Hepatocyte (in vitro differentiated cells): ENCODE data around the gene ARHGEF10L. TPM values are rescaled to one million over a fixed set of nuclear protein-coding genes. Genes with fewer than 3 reads are reported as not detected.

Experiments
- DNase-seq: peaks from one replicate; pipeline ENCODE4 v3.0.0-alpha.2; 2016; ENCODE audit warnings: low spot score
- H2AFZ ChIP-seq: fragments of 200-600 bp; sonication (generic); 2 replicates; pipeline ENCODE4 v1.6.0; 2016; ENCODE audit warnings: antibody characterized with exemption, mild to moderate bottlenecking
- H3K27ac ChIP-seq: fragments of 200-600 bp; sonication (generic); 2 replicates; pipeline ENCODE4 v1.5.1; 2016; ENCODE audit warnings: mild to moderate bottlenecking
- H3K27me3 ChIP-seq: fragments of 200-600 bp; sonication (generic); 2 replicates; pipeline ENCODE4 v1.6.1; 2016
- H3K36me3 ChIP-seq: fragments of 200-600 bp; sonication (generic); replicated peaks from 2 replicates; pipeline ENCODE4 v1.5.1; 2016; ENCODE audit warnings: low read depth; ENCODE audit not compliant: insufficient read depth
- H3K4me1 ChIP-seq: fragments of 200-600 bp; sonication (generic); 2 replicates; pipeline ENCODE4 v1.5.1; 2016; ENCODE audit warnings: mild to moderate bottlenecking, moderate library complexity; ENCODE audit not compliant: insufficient read depth
- H3K4me2 ChIP-seq: fragments of 200-600 bp; sonication (generic); 2 replicates; pipeline ENCODE4 v1.6.0; 2016
- H3K4me3 ChIP-seq: fragments of 200-600 bp; sonication (generic); 2 replicates; pipeline ENCODE4 v1.5.1; 2016; ENCODE audit warnings: mild to moderate bottlenecking
- H3K79me2 ChIP-seq: fragments of 200-600 bp; sonication (generic); 2 replicates; pipeline ENCODE4 v1.6.0; 2017; ENCODE audit warnings: mild to moderate bottlenecking
- H3K9me2 ChIP-seq: fragments of 200-600 bp; sonication (generic); replicated peaks from 2 replicates; pipeline ENCODE4 v1.6.0; 2017; ENCODE audit warnings: mild to moderate bottlenecking; ENCODE audit not compliant: insufficient read depth
- H3K9me3 ChIP-seq: fragments of 200-600 bp; sonication (generic); 2 replicates; pipeline ENCODE4 v1.5.1; 2016; ENCODE audit warnings: low read depth, mild to moderate bottlenecking
- H4K20me1 ChIP-seq: fragments of 200-600 bp; sonication (generic); 2 replicates; pipeline ENCODE4 v1.6.0; 2016; ENCODE audit warnings: mild to moderate bottlenecking; ENCODE audit not compliant: insufficient read depth, poor library complexity, severe bottlenecking
- CTCF ChIP-seq: fragments of 200-600 bp; sonication (generic); IDR thresholded peaks from 2 replicates; pipeline ENCODE4 v1.5.1; 2016; ENCODE audit warnings: antibody characterized with exemption, mild to moderate bottlenecking; ENCODE audit not compliant: poor library complexity
- EZH2 ChIP-seq: fragments of 200-600 bp; sonication (generic); IDR thresholded peaks from 2 replicates; pipeline ENCODE4 v1.6.1; 2016; ENCODE audit warnings: antibody characterized with exemption, mild to moderate bottlenecking, borderline replicate concordance
- EZH2phosphoT487 ChIP-seq: fragments of 200-600 bp; sonication (generic); IDR thresholded peaks from one replicate; pipeline ENCODE4 v1.6.1; 2018; ENCODE audit warnings: antibody characterized with exemption, mild to moderate bottlenecking, low read depth, moderate library complexity; ENCODE audit not compliant: unreplicated experiment, severe bottlenecking
- WGBS: methylation state at CpG from one replicate; pipeline ENCODE4 v1.1.6; 2016; ENCODE audit warnings: low lambda C conversion rate; ENCODE audit errors: missing lambda C conversion rate; 5-methylcytosine and 5-hydroxymethylcytosine counted together
- polyA plus RNA-seq: library from polyadenylated mRNA; unstranded; fragments of >200 nt; fragmentation: Nextera tagmentation; extraction: Ambion mirVana; gene quantifications from 2 replicates; pipeline ENCODE4 v1.2.1, GENCODE V29; 2016
- total RNA-seq: library from RNA; depleted of rRNA; stranded (reverse); fragments of >200 nt; gene quantifications from 2 replicates; pipeline ENCODE4 v1.2.3, GENCODE V29; 2014

ARHGEF10L gene
- total and polyA plus RNA-seq, 2 experiments from 2014 or later = 40.4 to 48.3 TPM

GRCh38 chr1:17725811-17726582 lies 186.5 kb downstream of the ARHGEF10L start:
- H2AFZ ChIP-seq = no peak overlapping the region
- no peaks in the 10 kb centered on the region for H3K79me2 ChIP-seq
- H3K27ac ChIP-seq = no peak overlapping the region
- no peaks in the 10 kb centered on the region for H3K9me2 ChIP-seq
- H3K4me2 ChIP-seq = no peak overlapping the region
- no peaks in the 10 kb centered on the region for H4K20me1 ChIP-seq
- no peaks in the 10 kb centered on the region for H3K27me3 ChIP-seq
- H3K4me1 ChIP-seq = no peaks in the 10 kb centered on the region
- DNase-seq = no peak
- H3K9me3 ChIP-seq = no peaks in the 10 kb centered on the region
- no peak overlapping the region for H3K4me3 ChIP-seq
- TF ChIP-seq CTCF (no peak), EZH2 (no peak), EZH2phosphoT487 (no peak)
- no peaks in the 10 kb centered on the region for H3K36me3 ChIP-seq
- 68% methylated on average over 7 of the region's 7 CpGs for WGBS

GRCh38 chr1:17728123-17728712 lies 188.7 kb downstream of the ARHGEF10L start:
- H3K79me2 ChIP-seq = no peaks in the 10 kb centered on the region
- H3K27ac ChIP-seq = no peak overlapping the region
- H3K9me2 ChIP-seq = no peaks in the 10 kb centered on the region
- WGBS = 78% methylated on average over 5 of the region's 6 CpGs
- DNase-seq = no peak
- H3K27me3 ChIP-seq = no peaks in the 10 kb centered on the region
- no peaks in the 10 kb centered on the region for H3K36me3 ChIP-seq
- no peak for TF ChIP-seq EZH2
- TF ChIP-seq CTCF = no peak
- no peak for TF ChIP-seq EZH2phosphoT487
- no peak overlapping the region for H2AFZ ChIP-seq
- no peaks in the 10 kb centered on the region for H3K4me1 ChIP-seq
- no peaks in the 10 kb centered on the region for H3K9me3 ChIP-seq
- H4K20me1 ChIP-seq = no peaks in the 10 kb centered on the region
- H3K4me3 ChIP-seq = no peak overlapping the region
- no peak overlapping the region for H3K4me2 ChIP-seq

GRCh38 chr1:17729248-17729647 lies 189.8 kb downstream of the ARHGEF10L start:
- Histone ChIP-seq H3K9me3 (no peaks in the 10 kb centered on the region), H3K27me3 (no peaks in the 10 kb centered on the region)
- no peak for DNase-seq

More at GRCh38 chr1:17729248-17729647, 189.8 kb downstream of the ARHGEF10L start:
- Histone ChIP-seq H3K27ac (no peak overlapping the region), H2AFZ (no peak overlapping the region), H3K36me3 (no peaks in the 10 kb centered on the region), H4K20me1 (no peaks in the 10 kb centered on the region), H3K9me2 (no peaks in the 10 kb centered on the region), H3K4me3 (no peak overlapping the region), H3K4me2 (no peak overlapping the region), H3K4me1 (no peaks in the 10 kb centered on the region), H3K79me2 (no peaks in the 10 kb centered on the region)
- WGBS = 63% methylated on average over 12 of the region's 12 CpGs
- TF ChIP-seq EZH2phosphoT487 (no peak), CTCF (no peak), EZH2 (no peak)
